Ishikawa (cell line): ENCODE data around the gene TAS2R50.

Experiments used
- CEBPB ChIP-seq: IDR thresholded peaks from 2 replicates; pipeline ENCODE4 v1.6.1; 2012
- CREB1 ChIP-seq: IDR thresholded peaks from 2 replicates; pipeline ENCODE4 v1.6.1; 2012; ENCODE audit warnings: low read depth
- EGR1 ChIP-seq: IDR thresholded peaks from 2 replicates; pipeline ENCODE4 v1.6.1; 2012
- EP300 ChIP-seq: IDR thresholded peaks from 2 replicates; pipeline ENCODE4 v1.6.1; 2012; ENCODE audit warnings: borderline replicate concordance
- MAX ChIP-seq: IDR thresholded peaks from 2 replicates; pipeline ENCODE4 v1.6.1; 2012
- NFIC ChIP-seq: IDR thresholded peaks from 2 replicates; pipeline ENCODE4 v1.6.1; 2012
- REST ChIP-seq: IDR thresholded peaks from 2 replicates; pipeline ENCODE4 v1.6.1; 2012; ENCODE audit warnings: low read depth, mild to moderate bottlenecking
- TAF1 ChIP-seq: IDR thresholded peaks from 2 replicates; pipeline ENCODE4 v1.6.1; 2012; ENCODE audit warnings: low read depth, mild to moderate bottlenecking
- TCF12 ChIP-seq: IDR thresholded peaks from 2 replicates; pipeline ENCODE4 v1.6.1; 2012; ENCODE audit warnings: low read depth
- TEAD4 ChIP-seq: IDR thresholded peaks from 2 replicates; pipeline ENCODE4 v1.6.1; 2012
- USF1 ChIP-seq: IDR thresholded peaks from 2 replicates; pipeline ENCODE4 v1.6.1; 2012
- YY1 ChIP-seq: IDR thresholded peaks from 2 replicates; pipeline ENCODE4 v1.6.1; 2012; ENCODE audit warnings: low read depth
- ZBTB7A ChIP-seq: IDR thresholded peaks from 2 replicates; pipeline ENCODE4 v1.6.1; 2012; ENCODE audit warnings: low read depth

GRCh38 chr12:10982244-10982643 lies 4.5 kb downstream of the TAS2R50 start:
- TF ChIP-seq EGR1 (no peak), EP300 (no peak), REST (no peak), CREB1 (no peak), MAX (no peak), USF1 (no peak), ZBTB7A (no peak), TEAD4 (no peak), NFIC (no peak), CEBPB (no peak), YY1 (no peak), TAF1 (no peak), TCF12 (no peak)
